Panc1 (cell line): ENCODE measurements around the gene ZNF831. TPM values are rescaled to one million over a fixed set of nuclear protein-coding genes. Genes with fewer than 3 reads are reported as not detected.

Source experiments
- ATAC-seq: fragments of 200-7000 bp; cut with Tn5 transposase; 2 replicates; pipeline ENCODE4 v1.9.1; 2020; ENCODE audit warnings: mild to moderate bottlenecking, moderate library complexity
- BruUV-seq: library from RNA; stranded (reverse); fragments of 400-500 nt; replicated peaks from 2 replicates; lab custom pipeline; 2021; lab: Mats Ljungman, UMichigan
- CTCF ChIA-PET: fragments of 300-600 bp; sonication (Branson Sonifier 250); formaldehyde crosslinking; loops from one replicate; lab custom pipeline; 2022; ENCODE audit warnings: antibody characterized with exemption; lab: Charles Lee
- POLR2A ChIA-PET: fragments of 300-600 bp; sonication (Branson Sonifier 250); formaldehyde crosslinking; loops from one replicate; lab custom pipeline; 2022; ENCODE audit warnings: antibody characterized with exemption; lab: Charles Lee
- DNase-seq: peaks from one replicate; pipeline ENCODE4 v3.0.0-alpha.2; 2010; ENCODE audit warnings: low read depth, low spot score
- H3K27ac ChIP-seq: 2 replicates; pipeline ENCODE4 v1.5.1; 2011; ENCODE audit warnings: mild to moderate bottlenecking, low read length, inconsistent platforms
- H3K27me3 ChIP-seq: fragments of 200-500 bp; sonication (Bioruptor generic); 2 replicates; pipeline ENCODE4 v1.6.0; 2014; ENCODE audit warnings: low read length, inconsistent platforms; ENCODE audit not compliant: control insufficient read depth, insufficient read depth
- H3K36me3 ChIP-seq: fragments of 200-500 bp; sonication (Bioruptor generic); 2 replicates; pipeline ENCODE4 v1.5.1; 2014; ENCODE audit warnings: inconsistent platforms, mild to moderate bottlenecking, low read length, moderate library complexity; ENCODE audit not compliant: control insufficient read depth, insufficient read depth
- H3K4me1 ChIP-seq: 2 replicates; pipeline ENCODE4 v1.5.1; 2011; ENCODE audit warnings: inconsistent platforms, mild to moderate bottlenecking, low read length, moderate library complexity; ENCODE audit not compliant: control insufficient read depth, insufficient read depth
- H3K4me3 ChIP-seq, 2 experiments: 2 replicates each; pipeline ENCODE4 v1.5.1; 2011 to 2012; ENCODE audit warnings: low read depth in 2 of 2, low read length in 2 of 2, mild to moderate bottlenecking in 2 of 2, inconsistent platforms in 1 of 2, moderate library complexity in 1 of 2
- H3K9me3 ChIP-seq: fragments of 200-500 bp; sonication (Bioruptor generic); 2 replicates; pipeline ENCODE4 v1.5.1; 2014; ENCODE audit warnings: low read depth, mild to moderate bottlenecking, inconsistent platforms, low read length, moderate library complexity; ENCODE audit not compliant: control insufficient read depth, insufficient read depth
- CTCF ChIP-seq: fragments of 450-650 bp; IDR thresholded peaks from 2 replicates; pipeline ENCODE4 v1.5.1; 2017; ENCODE audit warnings: mild to moderate bottlenecking
- POLR2AphosphoS5 ChIP-seq: IDR thresholded peaks from 2 replicates; pipeline ENCODE4 v1.6.1; 2012; ENCODE audit warnings: mild to moderate bottlenecking, low read depth, low read length, moderate library complexity
- REST ChIP-seq, 2 experiments: IDR thresholded peaks; 2 replicates each; pipeline ENCODE4 v1.6.1; 2011 to 2012; ENCODE audit warnings: low read depth in 2 of 2, control low read depth in 1 of 2, low read length in 1 of 2, mild to moderate bottlenecking in 1 of 2, moderate library complexity in 1 of 2; ENCODE audit not compliant: insufficient read depth in 1 of 2
- SIN3A ChIP-seq: IDR thresholded peaks from 2 replicates; pipeline ENCODE4 v1.6.1; 2012; ENCODE audit warnings: low read depth, mild to moderate bottlenecking, low read length, moderate library complexity, borderline replicate concordance; ENCODE audit not compliant: insufficient read depth
- TCF7L2 ChIP-seq: IDR thresholded peaks from 2 replicates; pipeline ENCODE4 v1.6.1; 2011; ENCODE audit warnings: mild to moderate bottlenecking, low read depth, low read length, inconsistent platforms
- in situ Hi-C: cut with HindIII; loops from 2 replicates; pipeline ENCODE4 v1.10.0; 2016; ENCODE audit warnings: low sequenced_read_pairs, low pct_unique_long_range_greater_than_20kb
- intact Hi-C: fragments of 100-400 bp; cut with micrococcal nuclease; formaldehyde crosslinking; loops from one replicate; pipeline ENCODE4 v1.10.0; 2022; ENCODE audit not compliant: unreplicated experiment
- total RNA-seq: library from RNA; stranded (reverse); gene quantifications from one replicate; pipeline ENCODE4 v1.2.1, GENCODE V29; 2021; ENCODE audit not compliant: unreplicated experiment

Gene ZNF831
- total RNA-seq, 1 experiment from 2014 or later, result 0.03 TPM

GRCh38 chr20:59145924-59146779 is 17.5 kb upstream of the ZNF831 start:
- ChIA-PET CTCF (no interaction called here), POLR2A (no interaction called here)
- in situ Hi-C loops (no loop called here), intact Hi-C loops (no loop called here)
- H3K36me3 ChIP-seq, result no peaks in the 10 kb centered on the region
- no peaks in the 10 kb centered on the region for H3K9me3 ChIP-seq
- no peaks in the 10 kb centered on the region for H3K4me1 ChIP-seq
- no peak overlapping the region for H3K4me3 ChIP-seq
- no peak overlapping the region for H3K27ac ChIP-seq
- ATAC-seq, result no peak
- no TSS peak for BruUV-seq
- DNase-seq, result no peak
- TF ChIP-seq REST (IDR thresholded peaks at IDR 0.05; ENCODE audit: insufficient read depth in 1 of 2, low read depth in 2 of 2, low read length in 1 of 2) (no peak), TCF7L2 (no peak), SIN3A (no peak), POLR2AphosphoS5 (no peak), CTCF (no peak)
- peaks cover 7% of the 10 kb centered on the region for H3K27me3 ChIP-seq

GRCh38 chr20:59146780-59147565 is 16.6 kb upstream of the ZNF831 start:
- no TSS peak for BruUV-seq
- ChIA-PET CTCF (no interaction called here), POLR2A (no interaction called here)
- Histone ChIP-seq H3K36me3 (no peaks in the 10 kb centered on the region), H3K27ac (no peak overlapping the region), H3K9me3 (no peaks in the 10 kb centered on the region), H3K4me1 (no peaks in the 10 kb centered on the region), H3K27me3 (peaks cover 9% of the 10 kb centered on the region), H3K4me3 (no peak overlapping the region)
- ATAC-seq, result no peak
- intact Hi-C loops (no loop called here), in situ Hi-C loops (no loop called here)
- TF ChIP-seq SIN3A (no peak), REST (IDR thresholded peaks at IDR 0.05; ENCODE audit: insufficient read depth in 1 of 2, low read depth in 2 of 2, low read length in 1 of 2) (no peak), POLR2AphosphoS5 (no peak), TCF7L2 (no peak)
- DNase-seq, result no peak
